ENCODE measurements around the gene NUDT8.

- TF ChIP-seq CTCF (conservative IDR thresholded peaks at IDR 0.05; ENCODE audit: low read length) (no peak), EZH2phosphoT487 (IDR thresholded peaks at IDR 0.05; ENCODE audit: borderline replicate concordance) (no peak)
Measured at GRCh38 chr11:67647471-67647870, 17.7 kb upstream of the NUDT8 start.
